Upper lobe of left lung (tissue), 4 donors: ENCODE data around the gene CNRIP1.

Experiments
- EP300 ChIP-seq, 4 donors: sonication (generic); formaldehyde crosslinking; IDR thresholded peaks; one replicate each; pipeline ENCODE4 v1.5.1; 2017; ENCODE audit warnings: antibody characterized with exemption in 4 of 4, control low read depth in 2 of 4
- POLR2A ChIP-seq, 4 donors: fragments of 450-650 bp; IDR thresholded peaks; one replicate each; pipeline ENCODE4 v1.5.1; 2016 to 2017; ENCODE audit warnings: antibody characterized with exemption in 4 of 4, mild to moderate bottlenecking in 2 of 4
- POLR2AphosphoS5 ChIP-seq, 2 donors: sonication (generic); formaldehyde crosslinking; IDR thresholded peaks; one replicate each; pipeline ENCODE4 v1.5.1; 2017; ENCODE audit warnings: antibody characterized with exemption in 2 of 2
- TF ChIP-seq, protein P1 (sequence below), 6 experiments: fragments of 450-650 bp in 4 of 6; fragments of 200-600 bp in 2 of 6; sonication (generic) in 2 of 6; IDR thresholded peaks; one replicate each; pipeline ENCODE4 v1.5.1; 2016 to 2019; ENCODE audit warnings: antibody characterized with exemption in 6 of 6

DNA sequence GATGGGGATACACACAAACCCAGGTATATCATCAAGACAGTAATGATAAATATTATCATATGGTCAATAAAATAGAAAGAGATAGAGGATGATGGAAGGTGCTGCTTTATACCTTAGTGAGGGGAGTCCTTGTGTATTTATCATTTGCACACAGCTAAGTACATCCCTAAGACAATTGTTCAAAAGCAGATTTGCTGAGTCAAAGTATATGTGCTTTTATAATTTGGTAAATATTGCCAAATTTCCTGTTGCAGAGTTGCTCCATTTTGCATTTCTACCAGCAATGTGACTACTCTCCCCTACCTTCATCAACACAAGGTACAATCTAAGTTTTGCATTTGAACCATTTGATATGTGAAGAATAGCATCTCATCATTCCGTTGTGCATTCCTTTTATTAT, 22.7 kb upstream of the CNRIP1 start:
- TF ChIP-seq, protein P1, sequence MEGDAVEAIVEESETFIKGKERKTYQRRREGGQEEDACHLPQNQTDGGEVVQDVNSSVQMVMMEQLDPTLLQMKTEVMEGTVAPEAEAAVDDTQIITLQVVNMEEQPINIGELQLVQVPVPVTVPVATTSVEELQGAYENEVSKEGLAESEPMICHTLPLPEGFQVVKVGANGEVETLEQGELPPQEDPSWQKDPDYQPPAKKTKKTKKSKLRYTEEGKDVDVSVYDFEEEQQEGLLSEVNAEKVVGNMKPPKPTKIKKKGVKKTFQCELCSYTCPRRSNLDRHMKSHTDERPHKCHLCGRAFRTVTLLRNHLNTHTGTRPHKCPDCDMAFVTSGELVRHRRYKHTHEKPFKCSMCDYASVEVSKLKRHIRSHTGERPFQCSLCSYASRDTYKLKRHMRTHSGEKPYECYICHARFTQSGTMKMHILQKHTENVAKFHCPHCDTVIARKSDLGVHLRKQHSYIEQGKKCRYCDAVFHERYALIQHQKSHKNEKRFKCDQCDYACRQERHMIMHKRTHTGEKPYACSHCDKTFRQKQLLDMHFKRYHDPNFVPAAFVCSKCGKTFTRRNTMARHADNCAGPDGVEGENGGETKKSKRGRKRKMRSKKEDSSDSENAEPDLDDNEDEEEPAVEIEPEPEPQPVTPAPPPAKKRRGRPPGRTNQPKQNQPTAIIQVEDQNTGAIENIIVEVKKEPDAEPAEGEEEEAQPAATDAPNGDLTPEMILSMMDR (IDR thresholded peaks at IDR 0.05) = no peak
- TF ChIP-seq POLR2A (IDR thresholded peaks at IDR 0.05) (no peak), POLR2AphosphoS5 (IDR thresholded peaks at IDR 0.05) (no peak), EP300 (IDR thresholded peaks at IDR 0.05) (no peak)
